GM19239 (cell line): Measurements from ENCODE around the gene CPHXL.
A peak's percentile ranks its signal among the peaks of the same experiment; 100 is the strongest.

ENCODE experiments used
- DNase-seq: peaks from one replicate; pipeline ENCODE4 v3.0.0; 2011; ENCODE audit warnings: low spot score; ENCODE audit not compliant: insufficient read length
- FAIRE-seq: peaks from 2 replicates; lab custom pipeline; 2011; peaks lifted over from hg19 to GRCh38; lab: Jason Lieb, UNC

Gene CPHXL

GRCh38 chr16:75726390-75726789 lies at the start of gene CPHXL:
CPHXL (minus strand) TSS chr16:75726490; CDS start chr16:75726442, 48 bp downstream.
- FAIRE-seq (no peak), DNase-seq (no peak)

GRCh38 chr16:75774197-75774596 lies 47.9 kb upstream of the CPHXL start:
- DNase-seq, result no peak
- FAIRE-seq, result no peak

DNA sequence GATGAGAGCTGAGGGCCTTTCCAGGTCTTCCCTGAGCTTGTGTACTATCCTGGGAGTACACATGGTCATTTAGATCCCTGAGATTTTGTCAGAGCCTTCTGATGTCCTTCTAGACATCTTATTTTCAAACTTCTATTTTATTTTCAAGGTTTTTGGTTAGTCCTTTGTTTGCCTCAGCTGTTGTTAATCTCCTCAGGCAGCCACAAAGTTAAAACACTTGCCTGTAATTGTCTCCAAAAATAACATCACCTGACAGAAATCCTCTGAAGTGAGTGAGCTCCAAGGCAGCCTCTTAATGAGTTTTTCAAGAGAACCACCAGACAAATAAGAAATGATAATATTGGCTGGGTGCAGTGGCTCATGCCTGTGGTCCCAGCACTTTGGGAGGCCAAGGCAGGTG lies 43.8 kb upstream of the CPHXL start:
- no peak for DNase-seq
- FAIRE-seq, result no peak

- DNase-seq, result no peak
- FAIRE-seq, result peak; percentile 85
Measured at GRCh38 chr16:75764154-75764768, 38.0 kb upstream of the CPHXL start.

- no peak for DNase-seq
- peak; percentile 18 for FAIRE-seq
Measured at GRCh38 chr16:75763204-75763603, 36.9 kb upstream of the CPHXL start.

DNA sequence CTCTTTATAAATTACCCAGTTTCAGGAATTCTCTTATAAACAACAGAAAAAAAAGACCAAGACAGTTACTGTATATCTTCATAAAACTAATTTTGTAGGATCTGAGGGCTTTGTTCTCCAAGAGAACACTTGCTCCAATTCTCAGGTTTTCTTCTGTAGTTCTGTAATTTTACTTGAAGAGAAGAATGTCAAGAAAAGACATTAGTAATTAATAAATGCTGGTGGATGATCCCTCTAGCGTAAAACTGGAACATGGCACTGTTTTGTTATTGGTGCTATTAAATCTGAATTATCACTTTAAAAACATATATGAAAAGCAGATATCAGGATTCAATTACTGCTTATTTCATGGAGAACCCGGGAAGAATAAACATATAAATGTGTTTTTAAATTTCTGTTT lies 36.5 kb upstream of the CPHXL start:
- DNase-seq (no peak), FAIRE-seq (no peak)

GRCh38 chr16:75761108-75761507 lies 34.8 kb upstream of the CPHXL start:
- FAIRE-seq (peak; percentile 69), DNase-seq (no peak)

GRCh38 chr16:75760018-75760519 lies 33.8 kb upstream of the CPHXL start:
- no peak for DNase-seq
- no peak for FAIRE-seq

GRCh38 chr16:75758215-75758614 lies 31.9 kb upstream of the CPHXL start:
- no peak for FAIRE-seq

DNA sequence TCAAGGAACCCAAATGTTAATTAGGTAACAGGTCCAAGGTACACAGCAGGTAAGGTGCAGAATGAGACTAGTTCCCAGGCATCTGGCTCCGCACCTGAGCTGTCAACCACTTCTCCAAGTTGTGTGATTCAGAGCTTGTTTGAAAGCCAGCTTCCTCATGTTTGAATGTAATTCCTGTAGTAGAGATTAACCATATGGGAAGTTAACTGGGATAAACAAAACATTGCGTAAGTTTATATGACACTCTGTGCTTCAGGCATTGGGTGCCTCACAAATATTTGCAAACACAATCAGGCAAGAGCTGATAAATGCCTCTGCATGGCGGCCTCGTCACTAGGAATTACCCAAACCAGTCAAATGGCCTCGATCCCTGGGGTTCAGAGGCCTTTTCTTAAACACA lies 27.9 kb upstream of the CPHXL start:
- no peak for FAIRE-seq
- DNase-seq, result no peak

More at GRCh38 chr16:75758215-75758614, 31.9 kb upstream of the CPHXL start:
- no peak for DNase-seq

GRCh38 chr16:75750528-75750927 lies 24.2 kb upstream of the CPHXL start:
- FAIRE-seq (no peak), DNase-seq (no peak)

- no peak for DNase-seq
- FAIRE-seq, result no peak
Measured at GRCh38 chr16:75746359-75746758, 20.1 kb upstream of the CPHXL start.

- FAIRE-seq, result no peak
- DNase-seq, result no peak
Measured at GRCh38 chr16:75745823-75746222, 19.5 kb upstream of the CPHXL start.

DNA sequence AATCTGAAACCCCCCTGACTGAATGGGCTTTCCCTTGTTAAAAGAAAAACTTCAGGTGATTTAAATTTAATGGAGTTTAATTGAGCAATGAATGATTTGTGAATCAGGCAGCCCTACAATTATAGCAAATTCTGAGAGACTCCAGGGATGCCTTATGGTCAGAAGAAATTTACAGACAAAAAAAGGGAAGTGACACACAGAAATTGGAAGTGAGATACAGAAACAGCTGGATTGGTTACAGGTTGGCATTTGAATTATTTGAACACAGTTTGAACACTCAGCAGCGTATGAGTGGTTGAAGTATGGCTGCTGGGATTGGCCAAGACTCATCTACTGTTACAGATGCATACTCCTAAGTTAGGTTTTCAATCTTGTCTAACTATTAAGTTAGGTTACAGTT lies 19.0 kb upstream of the CPHXL start:
- no peak for DNase-seq
- FAIRE-seq, result no peak

GRCh38 chr16:75742424-75743047 lies 16.2 kb upstream of the CPHXL start:
- DNase-seq (no peak), FAIRE-seq (no peak)

DNA sequence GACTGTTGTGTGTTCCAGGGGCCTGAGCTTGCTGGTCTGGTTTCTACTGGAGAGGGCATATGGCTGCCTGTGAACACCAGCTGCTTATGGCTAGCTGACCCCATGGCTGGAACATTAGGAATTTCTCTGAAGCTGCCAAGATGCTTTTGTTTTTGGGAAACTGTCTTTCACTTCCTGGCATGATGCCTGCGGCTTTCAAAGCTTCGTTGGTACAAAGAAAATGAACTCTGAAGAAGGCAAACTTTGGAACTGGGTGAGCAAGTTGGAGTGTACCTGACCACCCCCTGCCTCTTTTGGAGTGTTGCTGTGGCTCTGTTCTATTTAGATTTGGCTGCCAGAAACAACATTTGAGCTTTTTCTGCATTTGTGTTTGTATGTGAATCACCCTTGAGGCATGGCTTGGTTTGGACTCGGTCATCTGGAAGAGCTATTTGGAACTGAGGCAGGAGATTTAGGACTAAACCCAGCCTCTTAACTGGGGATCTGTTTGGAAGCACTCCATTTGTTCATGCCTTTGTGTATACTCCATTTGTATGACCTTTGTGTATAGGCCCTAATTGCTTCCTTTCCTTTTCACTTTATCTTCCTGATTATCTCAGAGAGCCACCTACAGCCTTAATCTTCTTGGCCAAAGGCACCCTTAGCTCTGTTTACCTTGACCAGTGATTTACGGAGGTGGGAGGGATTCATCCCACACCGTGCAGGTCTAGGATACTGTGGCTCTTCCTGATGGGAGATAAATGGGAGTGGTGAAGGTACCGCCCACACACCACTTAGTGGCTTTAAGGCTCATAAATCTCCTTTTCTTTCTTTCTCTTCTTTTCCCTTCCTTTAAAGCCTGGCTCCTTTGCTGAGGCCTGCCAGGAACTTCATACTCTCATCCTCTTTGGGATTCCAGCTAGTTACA lies 7.3 kb upstream of the CPHXL start:
- no peak for DNase-seq
- FAIRE-seq, result no peak

GRCh38 chr16:75732871-75733270 lies 6.6 kb upstream of the CPHXL start:
- DNase-seq (no peak), FAIRE-seq (no peak)

DNA sequence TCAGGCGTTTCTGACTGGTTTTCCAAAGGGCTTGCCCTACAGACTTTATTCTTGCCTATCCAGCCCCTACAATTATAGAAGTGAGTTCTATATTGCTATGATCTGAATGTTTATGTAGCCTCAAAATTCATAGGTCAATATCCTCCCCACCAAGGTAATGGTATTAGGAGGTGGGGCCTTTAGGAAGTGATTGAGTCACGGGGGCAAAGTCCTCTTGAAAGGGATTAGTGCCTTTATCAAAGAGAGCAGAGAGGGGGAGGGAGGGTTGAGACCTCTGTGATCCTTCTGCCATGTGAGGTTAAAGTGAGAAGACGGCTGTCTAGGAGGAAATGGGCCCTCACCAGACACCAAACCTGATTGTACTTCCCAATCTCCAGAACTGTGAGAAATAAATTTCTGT lies 931 bp upstream of the CPHXL start:
- FAIRE-seq (no peak), DNase-seq (no peak)

DNA sequence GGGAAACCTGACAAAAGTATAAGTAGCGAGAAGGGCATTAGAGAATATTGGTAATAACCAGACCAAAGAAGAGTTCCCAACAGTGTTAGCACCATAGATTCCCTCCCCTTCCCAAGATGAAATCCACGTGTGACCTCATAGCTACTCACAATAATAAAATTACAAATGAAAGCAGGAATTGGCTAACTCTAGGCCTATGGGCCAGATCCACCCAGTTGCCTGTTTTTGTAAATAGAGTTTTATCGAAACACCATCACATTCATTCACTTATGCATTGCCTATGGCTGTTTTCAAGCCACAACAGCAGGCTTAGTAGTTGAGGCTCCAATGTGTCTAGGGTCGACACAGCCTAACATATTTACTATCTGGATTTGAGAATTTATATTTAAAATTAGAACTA lies 7.8 kb downstream of the CPHXL start:
- no peak for DNase-seq
- FAIRE-seq, result no peak

DNA sequence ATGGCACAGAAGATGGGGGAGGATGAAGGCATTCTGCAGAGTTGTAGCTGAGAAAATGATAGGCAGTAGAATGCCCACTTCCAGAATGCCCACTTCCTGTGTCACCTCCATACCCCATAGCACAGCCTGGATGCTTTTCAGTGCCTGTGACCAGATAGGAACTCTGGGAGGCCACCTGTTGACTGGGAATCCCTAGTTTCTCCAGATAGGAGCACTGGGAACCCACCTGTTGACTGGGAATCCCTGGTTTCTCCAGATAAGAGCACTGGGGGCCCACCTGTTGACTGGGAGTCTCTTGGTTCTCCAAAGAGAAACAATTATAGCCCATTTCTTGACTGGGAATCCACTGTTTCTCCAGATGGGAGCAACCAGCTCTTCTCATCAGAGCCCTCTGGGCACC lies 11.6 kb downstream of the CPHXL start:
- DNase-seq, result no peak
- no peak for FAIRE-seq

DNA sequence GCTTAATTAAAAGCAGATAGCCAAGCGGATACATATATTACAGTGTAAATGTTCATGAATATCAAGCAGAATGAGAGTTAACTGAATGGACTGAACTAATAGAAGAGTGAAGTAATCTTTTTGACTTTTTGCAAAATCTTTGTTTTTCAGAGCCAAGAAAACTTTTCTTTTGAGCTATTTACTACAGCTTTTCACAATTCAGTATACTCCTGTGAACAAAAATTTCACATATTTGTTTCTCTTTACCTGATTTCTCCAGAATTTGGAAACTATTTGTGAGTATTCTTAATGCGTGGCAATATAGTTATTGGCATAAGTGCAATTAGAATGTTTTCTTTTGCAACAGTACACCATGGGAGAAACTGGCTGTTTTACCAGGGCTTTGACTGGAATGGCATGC lies 15.9 kb downstream of the CPHXL start:
- no peak for FAIRE-seq
- DNase-seq, result no peak
